ENCODE results near the gene ATG7. TPM values are rescaled to one million over a fixed set of nuclear protein-coding genes. Genes with fewer than 3 reads are reported as not detected.

Gene ATG7
- total and polyA plus RNA-seq, 10 of the 15 experiments (the other 5 are each of a cell fraction or from before 2014, with no cell fraction given) = 13.5 to 49.5 (median 26.4) TPM

DNA sequence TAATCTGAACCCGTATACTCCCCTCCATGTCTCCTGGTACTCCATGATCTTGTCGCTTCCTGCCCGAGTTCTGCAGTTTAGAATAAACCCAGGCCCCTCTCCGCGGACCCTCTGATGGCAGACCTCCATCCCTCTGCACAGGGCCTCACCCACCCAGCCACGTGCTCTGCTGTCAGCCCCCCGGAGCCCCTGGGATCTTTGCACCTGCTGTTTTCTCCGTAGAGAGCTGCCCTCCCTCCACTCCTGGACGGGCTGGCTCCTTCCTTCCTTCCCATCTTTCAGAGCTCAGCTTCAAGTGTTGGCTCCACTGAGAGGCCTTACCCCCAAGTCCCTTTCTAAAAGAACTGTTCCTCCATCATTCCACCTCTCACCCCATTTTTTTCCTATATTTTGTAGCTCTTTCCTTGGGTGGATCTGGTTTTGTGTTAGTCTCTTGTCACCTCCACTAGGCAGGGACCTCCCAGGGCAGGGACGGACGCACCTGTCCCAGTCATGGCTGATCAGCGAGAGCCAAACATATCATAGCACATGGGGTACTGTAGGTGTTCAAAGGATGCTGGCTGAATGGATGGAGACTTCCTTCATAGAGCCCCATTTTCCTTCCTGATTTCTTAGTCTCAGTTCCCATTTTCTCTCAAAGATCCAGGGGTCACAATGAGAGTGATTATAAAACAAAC, 264.9 kb downstream of the ATG7 start:
- H3K4me2 ChIP-seq (ENCODE audit: control insufficient read depth, insufficient read depth) = no peak overlapping the region
- BruUV-seq (replicated peaks) = no TSS peak
- ChIA-PET RAD21 (ENCODE audit: unreplicated experiment) (no interaction called here), CTCF (no interaction called here), SMC1A (ENCODE audit: uncharacterized antibody, unreplicated experiment) (no interaction called here), POLR2A (no interaction called here)
- DNase-seq (ENCODE audit: low read depth, low spot score) = no peak
- H3K36me3 ChIP-seq (ENCODE audit: control insufficient read depth in 2 of 2, insufficient read depth in 2 of 2, low read length in 1 of 2) = no peaks in the 10 kb centered on the region
- H3K9me3 ChIP-seq (replicated peaks; ENCODE audit: control insufficient read depth, insufficient read depth, low read length) = no peaks in the 10 kb centered on the region
- H3K79me2 ChIP-seq (ENCODE audit: control insufficient read depth, insufficient read depth, low read length) = no peaks in the 10 kb centered on the region
- WGBS (ENCODE audit: insufficient coverage, insufficient replicate concordance, low lambda C conversion rate, missing lambda C conversion rate) = 76% methylated on average over 12 of the region's 12 CpGs
- H3K27ac ChIP-seq (ENCODE audit: control insufficient read depth, insufficient read depth) = no peak overlapping the region
- no peak overlapping the region for H3K4me3 ChIP-seq
- no peak for FAIRE-seq
- intact Hi-C loops (cut with micrococcal nuclease; ENCODE audit: unreplicated experiment) (no loop called here), in situ Hi-C loops (cut with MboI) (no loop called here)
- TF ChIP-seq STAT1 (conservative IDR thresholded peaks at IDR 0.05) (no peak), ZZZ3 (IDR thresholded peaks at IDR 0.05; ENCODE audit: control insufficient read depth, insufficient read length, low read depth) (no peak), HSF1 (IDR thresholded peaks at IDR 0.05; ENCODE audit: low read depth, low read length) (no peak), MAX (IDR thresholded peaks at IDR 0.05; ENCODE audit: low read depth, low read length) (no peak), ZNF24 (IDR thresholded peaks at IDR 0.05) (no peak), MXI1 (IDR thresholded peaks at IDR 0.05; ENCODE audit: low read depth, low read length) (no peak), BRCA1 (IDR thresholded peaks at IDR 0.05; ENCODE audit: low read depth, low read length) (no peak), IKZF2 (IDR thresholded peaks at IDR 0.05) (no peak), TCF12 (IDR thresholded peaks at IDR 0.05; ENCODE audit: low read depth, low read length) (no peak), SPI1 (IDR thresholded peaks at IDR 0.05; ENCODE audit: borderline replicate concordance, insufficient read depth, low read depth, low read length) (no peak), BHLHE40 (IDR thresholded peaks at IDR 0.05; ENCODE audit: borderline replicate concordance in 1 of 2, low read depth in 2 of 2, low read length in 1 of 2) (no peak)
- TF ChIP-seq, protein P1, sequence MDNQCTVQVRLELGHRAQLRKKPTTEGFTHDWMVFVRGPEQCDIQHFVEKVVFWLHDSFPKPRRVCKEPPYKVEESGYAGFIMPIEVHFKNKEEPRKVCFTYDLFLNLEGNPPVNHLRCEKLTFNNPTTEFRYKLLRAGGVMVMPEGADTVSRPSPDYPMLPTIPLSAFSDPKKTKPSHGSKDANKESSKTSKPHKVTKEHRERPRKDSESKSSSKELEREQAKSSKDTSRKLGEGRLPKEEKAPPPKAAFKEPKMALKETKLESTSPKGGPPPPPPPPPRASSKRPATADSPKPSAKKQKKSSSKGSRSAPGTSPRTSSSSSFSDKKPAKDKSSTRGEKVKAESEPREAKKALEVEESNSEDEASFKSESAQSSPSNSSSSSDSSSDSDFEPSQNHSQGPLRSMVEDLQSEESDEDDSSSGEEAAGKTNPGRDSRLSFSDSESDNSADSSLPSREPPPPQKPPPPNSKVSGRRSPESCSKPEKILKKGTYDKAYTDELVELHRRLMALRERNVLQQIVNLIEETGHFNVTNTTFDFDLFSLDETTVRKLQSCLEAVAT (IDR thresholded peaks at IDR 0.05) = no peak
- H3K4me1 ChIP-seq (ENCODE audit: control insufficient read depth, insufficient read depth, low read length) = no peaks in the 10 kb centered on the region
- no peaks in the 10 kb centered on the region for H3K27me3 ChIP-seq (replicated peaks in 1 of 2; ENCODE audit: control insufficient read depth in 2 of 2, insufficient read depth in 2 of 2, low read length in 1 of 2)
- ATAC-seq = no peak
- H3K9ac ChIP-seq (ENCODE audit: control insufficient read depth, insufficient read depth, low read length) = no peak overlapping the region
- no peaks in the 10 kb centered on the region for H4K20me1 ChIP-seq (ENCODE audit: control insufficient read depth, insufficient read depth)
- H2AFZ ChIP-seq (ENCODE audit: control insufficient read depth, low read depth, low read length) = no peak overlapping the region
